AG09319 (cell line): Measurements from ENCODE around the gene SLIT3.

Experiments
- DNase-seq: peaks from one replicate; pipeline ENCODE4 v3.0.0-alpha.2; 2010; ENCODE audit warnings: low read depth; ENCODE audit errors: extremely low read depth
- TF ChIP-seq, protein P1 (sequence below): IDR thresholded peaks from 2 replicates; pipeline ENCODE4 v1.5.1; 2011; ENCODE audit warnings: low read depth, mild to moderate bottlenecking, inconsistent platforms, low read length, moderate library complexity

Gene SLIT3

DNA sequence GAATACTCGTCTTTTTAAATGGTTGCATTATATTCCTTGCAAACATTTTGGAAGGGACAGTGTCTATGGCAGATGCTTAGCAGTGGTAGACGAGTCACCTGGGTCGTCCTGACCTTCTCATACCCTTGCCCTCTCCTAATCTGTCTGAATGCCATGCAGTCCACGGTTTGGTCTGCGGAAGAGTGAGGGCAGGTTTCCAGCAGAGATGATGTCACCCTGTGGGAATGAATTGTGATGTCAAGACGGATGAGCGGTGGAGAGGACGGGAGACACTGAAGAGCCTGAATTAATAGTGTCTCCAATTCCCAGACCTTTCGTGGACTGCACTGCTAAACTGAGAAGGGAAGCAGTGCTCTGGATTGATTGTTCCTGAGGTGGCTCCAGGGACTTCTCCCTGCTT is 392.7 kb downstream of the SLIT3 start:
- no peak for DNase-seq
- TF ChIP-seq, protein P1, sequence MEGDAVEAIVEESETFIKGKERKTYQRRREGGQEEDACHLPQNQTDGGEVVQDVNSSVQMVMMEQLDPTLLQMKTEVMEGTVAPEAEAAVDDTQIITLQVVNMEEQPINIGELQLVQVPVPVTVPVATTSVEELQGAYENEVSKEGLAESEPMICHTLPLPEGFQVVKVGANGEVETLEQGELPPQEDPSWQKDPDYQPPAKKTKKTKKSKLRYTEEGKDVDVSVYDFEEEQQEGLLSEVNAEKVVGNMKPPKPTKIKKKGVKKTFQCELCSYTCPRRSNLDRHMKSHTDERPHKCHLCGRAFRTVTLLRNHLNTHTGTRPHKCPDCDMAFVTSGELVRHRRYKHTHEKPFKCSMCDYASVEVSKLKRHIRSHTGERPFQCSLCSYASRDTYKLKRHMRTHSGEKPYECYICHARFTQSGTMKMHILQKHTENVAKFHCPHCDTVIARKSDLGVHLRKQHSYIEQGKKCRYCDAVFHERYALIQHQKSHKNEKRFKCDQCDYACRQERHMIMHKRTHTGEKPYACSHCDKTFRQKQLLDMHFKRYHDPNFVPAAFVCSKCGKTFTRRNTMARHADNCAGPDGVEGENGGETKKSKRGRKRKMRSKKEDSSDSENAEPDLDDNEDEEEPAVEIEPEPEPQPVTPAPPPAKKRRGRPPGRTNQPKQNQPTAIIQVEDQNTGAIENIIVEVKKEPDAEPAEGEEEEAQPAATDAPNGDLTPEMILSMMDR, result no peak

DNA sequence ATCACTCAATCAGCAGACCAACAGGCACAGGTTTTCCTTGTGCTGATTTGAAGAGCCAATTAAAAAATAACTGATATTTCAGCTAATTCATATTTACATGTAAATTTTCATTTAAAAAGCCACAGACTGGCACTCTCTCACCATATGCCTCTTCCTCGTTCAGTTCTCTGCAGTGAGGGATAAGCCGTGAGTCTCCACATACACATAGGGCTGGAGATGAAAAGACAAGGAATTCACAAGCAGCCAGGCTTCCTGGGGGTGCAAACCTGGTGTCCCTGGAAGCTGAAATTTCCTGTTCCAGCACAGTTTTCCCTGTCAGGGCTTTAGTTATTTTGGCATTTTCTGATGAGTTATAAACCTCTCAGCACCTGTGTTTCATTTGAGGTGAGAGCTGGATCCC is 397.9 kb downstream of the SLIT3 start:
- no peak for DNase-seq
- TF ChIP-seq, protein P1, result no peak

DNA sequence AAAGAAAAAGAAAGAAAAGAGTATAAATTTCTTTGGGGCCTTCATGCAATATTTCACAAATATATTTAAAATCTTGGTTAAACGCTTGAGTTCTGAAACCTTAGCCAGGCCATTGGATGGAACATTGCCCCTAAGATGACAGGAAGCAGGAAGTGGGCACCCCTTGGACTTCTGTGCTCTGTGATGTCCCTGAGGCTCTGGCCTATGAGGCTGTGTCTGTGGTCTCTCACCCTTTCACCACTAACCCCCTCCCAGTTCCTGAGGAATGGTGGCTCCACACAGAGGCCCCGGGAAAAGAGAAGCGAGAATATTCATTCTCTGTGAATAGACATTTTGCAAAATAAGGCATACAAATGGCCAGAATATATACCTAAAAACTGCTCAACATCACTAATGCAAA is 401.3 kb downstream of the SLIT3 start:
- TF ChIP-seq, protein P1, result no peak
- no peak for DNase-seq

GRCh38 chr5:168899264-168899663 is 401.7 kb downstream of the SLIT3 start:
- TF ChIP-seq, protein P1, result no peak
- DNase-seq, result no peak

DNA sequence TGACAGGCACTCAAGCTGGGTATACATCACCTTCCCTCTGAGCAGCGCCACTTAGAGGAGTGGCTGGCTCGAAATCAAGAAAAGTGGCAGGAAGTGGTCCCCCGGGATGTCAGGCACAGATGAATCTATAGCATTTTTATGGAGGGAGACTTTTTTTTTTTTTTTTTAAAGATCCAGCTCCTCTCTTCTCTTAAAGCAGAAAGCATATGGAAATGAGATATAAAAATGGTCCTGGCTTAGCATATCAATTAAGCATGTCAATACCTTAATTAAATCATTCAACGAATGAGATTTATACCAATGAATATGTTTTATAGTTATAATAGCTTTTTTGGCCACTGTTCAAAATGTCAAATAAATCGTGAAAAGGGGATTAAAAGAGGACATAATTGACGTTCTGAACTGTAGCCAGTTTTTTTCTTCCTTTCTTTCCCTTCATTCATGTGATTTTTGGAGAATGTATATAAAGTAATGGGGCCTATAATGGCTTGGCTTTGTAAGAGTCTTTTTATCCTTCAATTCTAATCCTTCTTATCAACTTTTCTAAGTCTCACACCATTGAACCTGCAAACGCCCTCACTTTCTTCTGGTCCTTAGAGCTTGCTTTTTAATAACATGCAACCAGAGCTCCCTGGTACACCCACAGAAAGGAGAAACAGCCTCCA is 402.6 kb downstream of the SLIT3 start:
- DNase-seq, result no peak
- TF ChIP-seq, protein P1, result no peak

DNA sequence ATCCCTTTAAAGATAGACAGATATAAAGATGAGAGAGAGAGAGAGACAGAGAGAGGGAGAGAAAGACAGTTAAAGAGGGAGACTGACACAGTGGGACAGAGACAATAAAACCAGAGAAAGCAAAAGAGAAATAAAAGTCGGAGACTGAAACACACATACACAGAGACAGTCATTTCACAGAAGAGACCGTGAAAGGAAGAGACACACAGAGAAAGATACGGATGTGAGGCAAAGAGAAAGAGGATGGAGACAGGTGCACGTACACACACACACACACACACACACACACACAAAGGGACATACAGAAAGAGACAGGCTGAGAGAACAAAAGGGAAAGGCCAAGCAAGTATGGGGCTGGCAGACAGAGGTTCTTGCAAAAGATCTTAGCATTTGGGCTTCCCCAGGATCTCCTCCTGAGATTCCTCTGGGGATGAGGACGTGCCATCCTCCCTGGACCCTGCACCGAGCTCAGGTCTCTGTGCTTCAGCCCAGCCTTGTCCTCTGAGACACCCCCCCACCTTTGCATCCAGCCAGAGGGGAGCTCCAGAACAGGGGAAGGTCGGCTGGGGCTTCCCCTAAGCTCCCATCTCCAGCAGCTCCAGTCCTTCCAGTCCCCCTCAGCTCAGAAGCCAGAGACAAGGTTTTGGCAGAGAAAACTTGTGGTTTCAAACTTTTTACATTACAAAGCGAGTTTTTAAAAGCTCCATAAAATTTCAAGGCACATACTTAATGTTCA is 403.4 kb downstream of the SLIT3 start:
- TF ChIP-seq, protein P1, result no peak
- no peak for DNase-seq

- no peak for DNase-seq
- TF ChIP-seq, protein P1, result no peak
Measured at GRCh38 chr5:168895295-168896071, 405.5 kb downstream of the SLIT3 start.
